HG02973 (cell line): ENCODE results near the gene ZNF276.
A peak's percentile ranks its signal among the peaks of the same experiment; 100 is the strongest.

ENCODE experiments used
- ATAC-seq: cut with Tn5 transposase; IDR thresholded peaks from one replicate; pipeline ENCODE4 v1.9.1; 2021; ENCODE audit warnings: moderate library complexity; ENCODE audit not compliant: unreplicated experiment

The ZNF276 gene

DNA sequence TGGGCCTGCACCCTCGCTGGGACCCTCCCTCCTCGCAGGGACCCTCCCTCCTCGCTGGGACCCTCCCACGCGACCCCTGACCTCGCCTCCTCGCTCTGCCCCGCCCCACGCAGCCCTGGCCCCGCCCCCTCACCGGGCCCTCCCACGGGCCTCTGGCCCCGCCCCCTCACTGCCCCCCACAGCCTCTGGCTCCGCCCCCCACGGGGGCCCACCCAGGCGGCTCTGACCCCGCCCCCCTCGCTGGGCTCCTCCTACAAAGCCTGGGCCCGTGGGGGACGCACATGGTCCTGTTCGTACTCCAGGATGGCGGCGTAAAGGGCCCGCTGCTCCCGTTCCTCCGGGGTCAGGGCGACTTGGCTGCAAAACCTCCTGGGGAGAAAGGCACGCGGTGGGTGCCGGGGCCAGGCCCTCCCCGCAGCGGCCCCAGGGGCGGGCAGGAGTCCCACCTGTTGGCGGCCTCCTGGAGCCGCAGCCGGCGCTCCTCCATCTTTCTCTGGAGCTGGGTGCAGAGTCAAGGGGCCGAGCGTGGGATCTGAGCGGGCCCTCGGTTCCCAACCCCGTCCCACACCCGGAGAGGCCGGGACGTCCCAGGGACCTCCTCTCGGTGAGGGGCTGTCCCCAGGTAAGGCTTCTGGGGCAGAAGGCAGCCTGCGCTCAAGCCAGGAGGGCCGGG, 9.6 kb upstream of the ZNF276 start:
- ATAC-seq, result peak; percentile 42

DNA sequence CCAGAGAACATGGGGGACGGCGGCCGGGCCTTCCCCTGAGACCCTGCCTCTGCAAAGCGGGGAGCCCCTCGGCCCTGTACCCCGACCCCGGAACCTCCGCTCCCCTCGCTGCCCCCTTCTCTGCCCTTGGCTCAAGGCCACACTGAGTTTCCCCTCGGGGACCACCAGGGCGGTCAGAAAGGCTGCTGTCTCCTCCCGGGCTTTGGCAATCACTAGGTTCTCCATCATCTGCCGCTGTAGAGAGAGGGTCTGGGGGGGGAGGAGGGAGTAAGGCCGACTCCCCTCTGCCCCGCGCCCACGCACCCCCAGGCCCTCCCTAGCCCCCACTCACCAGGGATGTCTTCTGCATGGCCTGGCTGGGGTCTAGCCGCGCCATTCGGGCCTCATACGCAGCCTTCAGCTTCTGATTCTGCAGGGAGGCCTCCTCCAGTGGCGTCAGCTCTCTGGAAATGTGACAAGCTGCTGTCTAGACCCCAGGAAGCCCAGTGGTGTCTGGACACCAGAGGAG, 9.0 kb upstream of the ZNF276 start:
- no peak for ATAC-seq

DNA sequence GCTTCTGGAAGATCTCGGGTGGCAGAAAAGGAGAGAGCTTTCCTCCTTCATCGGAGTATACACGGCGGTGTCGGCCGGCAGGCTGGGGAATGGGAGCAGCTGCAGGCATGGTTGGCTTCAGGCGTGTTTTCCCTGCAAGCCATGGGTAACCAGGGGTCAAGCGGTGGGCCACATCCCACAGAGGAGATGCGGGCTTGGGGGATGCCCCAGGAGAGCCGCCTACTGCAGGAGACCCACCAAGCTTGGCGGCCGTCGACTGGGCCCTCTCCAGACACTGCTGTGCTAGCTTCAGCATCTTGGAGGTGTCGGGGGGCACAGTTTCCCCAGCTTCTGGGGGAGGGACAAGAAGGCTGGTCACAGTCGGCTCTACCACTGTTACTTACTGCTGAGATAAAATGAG, 4.8 kb upstream of the ZNF276 start:
- ATAC-seq, result no peak

DNA sequence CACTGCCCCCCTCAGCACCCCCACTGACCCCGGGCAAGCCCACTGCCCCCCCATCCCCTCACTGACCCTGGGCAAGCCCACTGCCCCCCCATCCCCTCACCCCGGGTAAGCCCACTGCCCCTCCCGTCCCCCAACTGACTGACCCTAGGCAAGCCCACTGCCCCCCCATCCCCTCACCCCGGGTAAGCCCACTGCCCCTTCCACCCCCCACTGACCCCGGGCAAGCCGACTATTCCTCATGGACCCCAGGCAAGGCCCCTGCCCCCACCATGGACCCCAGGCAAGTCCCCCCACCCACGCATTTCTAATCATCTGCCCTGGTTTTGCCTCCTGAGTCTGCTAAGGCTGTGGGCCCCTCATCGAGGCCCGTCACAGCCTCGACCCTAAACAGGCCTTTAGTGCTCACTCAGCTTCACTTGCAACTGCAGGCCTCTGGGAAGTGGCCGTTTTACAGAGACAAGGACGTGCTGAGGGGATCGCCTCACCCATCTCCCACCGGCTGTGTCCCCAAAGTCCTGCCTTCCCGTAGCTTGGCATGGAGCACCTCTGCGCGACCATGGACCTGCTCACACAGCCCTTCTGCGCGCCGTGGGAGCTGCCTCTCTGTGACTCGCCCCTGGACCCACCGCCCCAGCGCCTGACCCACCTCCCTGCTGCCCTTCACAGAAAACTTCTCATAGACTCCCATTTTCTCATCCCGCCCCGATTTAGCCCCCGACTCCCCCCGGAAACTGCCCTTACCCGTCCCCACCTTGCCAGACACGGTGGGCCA, 4.2 kb upstream of the ZNF276 start:
- ATAC-seq, result no peak

DNA sequence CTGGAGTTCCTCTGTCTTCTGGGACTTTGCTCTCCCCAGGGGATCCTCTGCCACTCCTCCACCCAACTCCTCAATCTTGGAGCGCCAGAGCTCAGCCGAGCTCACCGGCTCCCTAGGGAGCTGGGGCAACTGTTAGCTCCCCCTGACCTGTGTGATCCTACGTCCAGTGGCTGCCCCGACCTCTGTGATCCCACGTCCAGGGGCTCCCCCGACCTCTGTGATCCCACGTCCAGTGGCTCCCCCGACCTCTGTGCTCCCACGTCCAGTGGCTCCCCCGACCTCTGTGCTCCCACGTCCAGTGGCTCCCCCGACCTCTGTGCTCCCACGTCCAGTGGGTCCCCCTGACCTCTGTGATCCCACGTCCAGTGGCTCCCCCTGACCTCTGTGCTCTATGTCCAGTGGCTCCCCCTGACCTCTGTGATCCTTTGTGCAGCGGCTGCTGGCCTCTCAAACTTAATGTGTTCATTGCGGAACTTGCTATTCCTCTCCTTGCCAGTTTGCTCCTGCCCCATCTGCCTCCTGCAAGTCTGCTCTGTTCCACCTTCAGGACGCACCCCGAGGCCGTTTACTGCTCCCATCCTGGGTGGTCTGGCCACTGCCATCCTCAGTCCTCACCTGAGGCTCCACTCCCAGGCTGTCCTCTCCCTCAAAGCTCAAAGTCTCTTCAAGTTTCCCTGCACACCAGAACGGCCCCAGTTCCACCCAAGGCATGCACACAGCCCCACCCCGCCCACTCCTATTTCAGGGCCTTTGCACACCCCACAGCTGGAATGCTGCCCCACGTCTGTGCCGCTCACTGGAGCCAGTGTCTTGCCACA, 3.4 kb upstream of the ZNF276 start:
- no peak for ATAC-seq

DNA sequence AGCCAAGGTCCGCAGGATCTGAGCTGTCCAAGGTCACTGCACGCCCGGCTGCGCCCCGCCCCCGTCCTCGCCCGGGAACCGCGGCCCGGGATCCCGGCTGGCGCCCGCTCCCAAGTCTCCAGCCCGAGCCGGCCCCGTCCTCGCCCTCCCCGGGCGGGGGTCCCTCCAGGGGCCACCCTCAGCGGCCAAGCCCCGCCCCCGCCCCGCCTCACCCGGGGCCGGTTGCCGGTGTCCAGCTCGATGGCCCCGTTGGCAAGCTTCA, 855 bp upstream of the ZNF276 start:
- peak; percentile 23 for ATAC-seq

DNA sequence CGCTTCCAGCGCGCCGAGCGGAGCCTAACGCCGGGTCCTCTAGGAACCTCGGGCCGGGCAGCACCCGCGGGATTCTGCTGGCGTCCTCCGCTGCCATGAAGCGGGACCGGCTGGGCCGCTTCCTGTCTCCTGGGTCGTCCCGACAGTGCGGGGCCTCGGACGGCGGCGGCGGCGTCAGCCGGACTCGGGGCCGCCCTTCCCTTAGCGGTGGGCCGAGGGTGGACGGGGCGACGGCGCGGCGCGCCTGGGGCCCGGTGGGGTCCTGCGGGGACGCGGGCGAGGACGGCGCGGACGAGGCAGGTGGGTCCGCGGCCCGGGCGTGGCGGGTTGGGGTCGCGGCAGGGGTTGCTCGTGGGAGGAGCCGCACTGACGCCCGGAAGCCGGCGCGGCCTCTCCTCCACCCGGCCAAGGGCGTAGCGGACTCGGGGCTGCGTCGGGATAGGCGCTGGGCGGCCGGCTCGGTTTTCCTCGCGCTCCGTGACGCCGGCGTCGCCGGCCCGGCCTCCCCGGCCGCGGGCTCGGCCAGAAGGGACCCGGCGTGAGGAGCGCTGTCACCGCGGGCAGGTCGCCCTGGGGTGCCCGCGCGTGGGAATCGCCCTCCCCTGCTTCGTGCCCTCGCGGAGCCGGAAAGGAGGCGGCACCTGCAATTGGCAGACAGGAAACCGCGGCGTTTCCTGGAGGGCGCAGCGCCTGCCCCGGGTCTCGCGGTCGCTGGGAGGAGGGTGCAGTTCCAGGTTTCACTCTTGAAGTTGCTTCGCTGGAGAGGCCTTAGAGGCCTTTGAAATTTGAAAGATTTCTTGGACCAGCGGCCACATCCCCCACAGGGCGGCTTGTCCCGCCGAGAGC, 432 bp downstream of the ZNF276 start:
- peak; percentile 24 for ATAC-seq

DNA sequence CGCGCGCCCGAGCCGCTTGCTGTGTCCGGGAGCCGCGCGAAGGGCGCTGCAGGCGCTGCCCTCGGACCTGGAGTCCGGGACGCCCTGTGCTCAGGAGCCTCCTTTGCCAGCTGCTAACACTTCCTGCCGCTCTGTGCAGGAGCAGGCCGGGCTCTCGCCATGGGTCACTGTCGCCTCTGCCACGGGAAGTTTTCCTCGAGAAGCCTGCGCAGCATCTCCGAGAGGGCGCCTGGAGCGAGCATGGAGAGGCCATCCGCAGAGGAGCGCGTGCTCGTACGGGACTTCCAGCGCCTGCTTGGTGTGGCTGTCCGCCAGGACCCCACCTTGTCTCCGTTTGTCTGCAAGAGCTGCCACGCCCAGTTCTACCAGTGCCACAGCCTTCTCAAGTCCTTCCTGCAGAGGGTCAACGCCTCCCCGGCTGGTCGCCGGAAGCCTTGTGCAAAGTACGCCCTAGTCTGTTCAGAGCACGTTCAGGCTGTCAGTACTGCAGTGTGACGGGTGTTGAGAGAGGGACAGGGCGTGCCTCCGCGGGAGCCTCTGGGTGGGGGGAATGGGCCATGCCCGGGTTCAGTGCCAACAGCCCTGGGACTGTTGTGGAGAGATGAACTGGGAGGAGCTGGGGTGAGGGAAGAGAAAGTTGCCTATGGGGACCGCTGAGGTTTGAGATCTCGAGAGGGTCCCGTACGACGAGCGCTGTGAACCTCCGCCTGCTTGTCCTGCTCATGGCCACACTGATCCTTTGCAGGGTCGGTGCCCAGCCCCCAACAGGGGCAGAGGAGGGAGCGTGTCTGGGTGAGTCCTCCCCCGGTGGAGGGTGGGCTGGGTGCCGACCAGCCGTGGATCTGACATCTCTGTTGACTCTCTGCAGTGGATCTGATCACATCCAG, 1.3 kb downstream of the ZNF276 start:
- peak; percentile 15 for ATAC-seq

DNA sequence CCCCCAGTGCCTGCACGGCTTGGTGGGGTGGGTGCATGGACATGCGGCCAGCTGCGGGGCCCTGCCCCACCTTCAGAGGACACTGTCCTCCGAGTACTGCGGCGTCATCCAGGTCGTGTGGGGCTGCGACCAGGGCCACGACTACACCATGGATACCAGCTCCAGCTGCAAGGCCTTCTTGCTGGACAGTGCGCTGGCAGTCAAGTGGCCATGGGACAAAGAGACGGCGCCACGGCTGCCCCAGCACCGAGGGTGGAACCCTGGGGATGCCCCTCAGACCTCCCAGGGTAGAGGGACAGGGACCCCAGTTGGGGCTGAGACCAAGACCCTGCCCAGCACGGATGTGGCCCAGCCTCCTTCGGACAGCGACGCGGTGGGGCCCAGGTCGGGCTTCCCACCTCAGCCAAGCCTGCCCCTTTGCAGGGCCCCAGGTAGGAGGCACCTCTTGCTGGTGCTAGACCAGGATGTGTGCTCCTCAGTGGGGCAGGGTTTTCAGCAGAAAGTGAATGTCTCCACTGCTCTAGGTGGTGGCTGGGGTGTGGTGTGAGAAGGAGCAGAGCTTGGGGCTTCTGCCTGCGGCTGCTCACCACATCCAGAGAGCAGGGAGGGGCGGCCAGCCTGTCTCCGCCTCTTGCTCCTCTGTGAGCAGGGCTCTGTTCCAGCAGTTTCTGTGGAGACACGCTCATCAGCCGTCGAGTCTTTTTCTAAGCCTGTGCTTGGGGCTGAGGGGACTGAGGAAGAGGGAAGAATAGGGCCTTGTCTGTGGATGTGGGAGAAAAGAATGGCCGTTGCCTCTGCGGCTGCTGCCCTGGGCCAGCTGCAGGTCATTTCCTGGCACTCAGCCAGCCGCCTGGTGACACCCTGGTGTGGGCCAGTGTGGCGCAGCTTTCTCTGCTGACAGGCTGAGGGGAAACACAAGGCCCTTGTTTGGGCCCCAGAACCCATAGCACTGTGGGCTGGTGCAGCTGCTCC, 2.2 kb downstream of the ZNF276 start:
- ATAC-seq, result no peak

DNA sequence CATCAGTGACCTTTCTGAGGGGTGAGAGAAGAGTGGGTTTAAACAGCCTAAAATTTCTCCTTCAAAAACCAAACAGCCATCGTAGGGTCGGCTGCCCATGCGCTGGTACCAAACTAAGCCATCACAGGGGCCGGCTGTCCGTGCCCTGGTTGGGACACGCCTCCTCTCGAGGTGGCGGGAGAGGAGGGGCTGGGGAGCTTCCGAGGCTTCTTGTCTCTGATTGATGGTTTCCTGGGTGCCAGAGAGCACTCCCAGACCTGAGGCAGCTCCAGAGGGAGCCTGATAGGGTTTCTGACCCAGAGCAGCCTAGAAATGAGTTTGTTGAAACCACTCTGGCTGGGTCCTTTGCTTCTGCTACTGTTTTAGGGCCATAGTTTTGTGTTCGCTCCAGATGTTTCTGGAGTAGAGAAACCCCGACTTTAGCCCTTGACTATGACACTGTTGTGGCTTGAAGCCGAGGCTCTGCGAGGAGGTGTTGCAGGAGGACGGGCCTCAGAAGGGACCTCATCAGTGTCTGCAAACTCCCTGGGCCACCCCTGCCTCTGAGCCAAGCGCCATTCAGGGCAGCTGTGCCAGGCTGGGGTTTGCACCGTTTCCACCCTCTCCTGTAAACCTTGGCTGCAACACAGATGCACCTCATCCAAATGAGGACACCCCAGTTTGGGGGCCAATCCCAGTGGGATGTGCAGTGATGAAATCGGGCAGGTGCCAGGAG, 6.2 kb downstream of the ZNF276 start:
- no peak for ATAC-seq

DNA sequence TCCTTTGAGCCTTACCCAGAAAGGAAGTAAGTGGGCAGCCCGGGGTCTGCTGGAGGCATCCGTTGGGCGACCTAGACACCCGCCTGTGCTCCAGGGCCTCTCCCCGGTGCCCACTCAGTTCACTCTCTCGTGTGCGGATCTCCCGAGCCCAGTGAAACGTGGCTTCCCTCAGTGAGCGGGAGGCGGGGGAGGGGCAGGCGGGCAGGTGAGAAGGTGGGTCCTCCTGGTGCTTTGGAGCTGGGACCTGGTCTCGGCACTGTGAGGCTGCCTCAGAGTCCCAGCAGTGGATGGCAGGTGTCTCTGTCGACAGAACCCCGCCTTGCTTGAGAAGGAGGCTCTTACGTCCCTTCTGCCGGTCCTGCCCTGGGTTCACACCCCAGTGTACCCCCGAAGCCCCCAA, 8.0 kb downstream of the ZNF276 start:
- ATAC-seq, result no peak

DNA sequence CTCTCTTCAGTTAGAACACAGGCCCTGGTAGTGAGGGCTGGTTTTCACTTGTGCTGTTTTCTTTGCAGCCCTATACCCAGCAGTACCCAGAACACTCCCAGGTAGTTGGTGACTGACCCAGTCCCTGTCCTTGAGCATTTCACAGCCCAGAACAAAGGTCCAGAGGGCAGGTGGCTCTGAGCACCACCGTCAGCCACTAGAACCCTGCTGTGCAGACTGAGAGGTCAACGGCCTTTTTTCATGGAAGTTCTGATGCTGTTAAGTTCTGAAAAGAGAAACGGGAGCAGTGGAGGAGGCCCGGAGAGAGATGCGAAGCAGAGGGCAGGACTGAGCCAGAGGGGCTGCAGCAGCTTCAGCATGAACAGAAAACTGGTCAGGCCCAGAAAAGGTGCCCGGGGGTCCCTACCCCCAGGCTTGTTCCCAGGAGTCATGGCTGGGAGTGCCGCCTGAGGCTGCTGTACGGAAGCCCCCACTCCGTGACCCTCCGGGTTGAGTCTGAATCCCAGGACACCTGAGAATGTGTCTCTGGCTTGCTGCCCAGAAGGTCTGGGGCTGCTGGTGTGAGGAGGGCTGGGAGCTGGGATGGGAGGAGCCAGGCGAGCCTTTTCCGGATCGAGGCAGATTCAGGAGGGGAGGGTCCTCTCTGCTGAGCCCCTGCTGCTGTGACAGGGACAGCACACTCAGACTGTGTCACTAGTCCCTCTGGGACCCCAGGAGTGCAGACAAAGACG, 8.7 kb downstream of the ZNF276 start:
- no peak for ATAC-seq

DNA sequence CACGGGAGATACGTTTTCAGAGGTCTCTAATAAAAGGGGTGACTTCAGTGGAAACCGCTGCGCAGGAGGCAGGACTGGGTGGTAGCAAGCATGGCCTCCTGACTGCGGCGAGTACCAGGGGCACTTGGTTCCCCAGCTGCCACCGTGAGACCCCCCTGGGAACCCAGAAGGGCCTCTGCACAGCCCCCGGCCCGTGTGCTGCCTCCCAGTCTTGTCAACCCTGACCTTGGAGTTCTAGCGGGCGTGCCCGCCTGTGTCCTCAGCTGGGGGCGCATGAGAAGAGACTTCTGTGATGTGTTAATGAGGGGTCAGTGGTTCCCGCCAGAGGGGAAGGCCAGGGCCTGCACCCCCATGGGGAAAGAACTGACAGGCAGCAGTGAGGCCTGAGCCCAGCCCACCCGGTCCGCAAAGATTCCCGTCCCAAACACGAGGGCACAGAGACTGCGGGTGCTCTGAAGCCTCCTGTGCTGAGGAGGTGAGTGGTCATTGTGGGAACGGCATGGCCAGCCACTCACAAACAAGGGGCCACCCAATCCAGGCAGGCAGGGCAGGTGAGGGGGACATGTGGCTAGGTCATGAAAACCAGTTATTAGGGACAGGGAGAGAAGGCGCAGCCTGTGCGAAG, 9.4 kb downstream of the ZNF276 start:
- ATAC-seq, result no peak

DNA sequence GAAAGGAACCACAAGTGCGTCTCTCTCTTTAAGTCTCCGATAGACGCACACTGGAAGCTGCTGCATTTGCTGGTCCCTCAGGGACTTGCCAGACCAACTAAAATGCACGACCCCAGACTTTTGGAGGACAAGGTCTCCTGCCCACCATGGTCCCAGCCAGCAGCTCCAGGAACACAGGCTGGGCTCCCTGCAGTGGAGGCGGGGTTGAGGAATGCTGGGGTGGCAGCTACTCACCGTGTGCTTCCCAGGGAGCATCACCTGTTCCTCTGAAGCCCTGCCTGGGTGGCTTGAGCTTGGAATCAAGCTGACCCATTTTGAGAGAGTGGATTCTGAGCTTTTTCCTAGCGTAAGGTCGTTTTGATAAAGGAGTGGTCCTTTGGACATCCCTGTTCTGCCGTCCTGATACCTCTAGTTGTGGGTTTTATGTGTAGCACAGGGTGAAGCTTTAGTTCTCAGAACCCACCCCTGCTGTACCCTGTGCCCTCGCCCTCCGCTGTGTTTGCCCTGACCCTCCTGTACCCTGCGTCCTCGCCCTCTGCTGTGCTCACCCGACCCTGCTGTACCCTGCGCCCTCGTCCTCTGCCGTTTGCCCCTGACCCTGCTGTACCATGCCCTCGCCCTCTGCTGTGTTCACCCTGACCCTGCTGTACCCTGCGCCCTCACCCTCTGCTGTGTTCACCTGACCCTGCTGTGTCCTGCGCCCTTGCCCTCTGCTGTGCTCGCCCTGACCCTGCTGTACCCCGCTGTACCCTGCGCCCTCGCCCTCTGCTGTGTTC, 11.0 kb downstream of the ZNF276 start:
- ATAC-seq, result no peak

DNA sequence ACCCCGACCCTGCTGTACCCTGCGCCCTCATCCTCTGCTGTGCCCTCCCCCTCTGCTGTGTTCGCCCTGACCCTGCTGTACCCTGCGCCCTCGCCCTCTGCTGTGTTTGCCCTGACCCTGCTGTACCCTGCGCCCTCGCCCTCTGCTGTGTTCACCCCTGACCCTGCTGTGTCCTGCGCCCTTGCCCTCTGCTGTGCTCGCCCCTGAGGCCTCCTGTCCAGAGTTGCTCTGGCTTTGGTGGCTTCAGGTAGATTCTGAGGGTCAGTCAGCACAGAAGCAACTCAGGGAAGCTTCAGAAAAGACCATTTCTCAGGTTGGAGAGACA, 11.5 kb downstream of the ZNF276 start:
- no peak for ATAC-seq

DNA sequence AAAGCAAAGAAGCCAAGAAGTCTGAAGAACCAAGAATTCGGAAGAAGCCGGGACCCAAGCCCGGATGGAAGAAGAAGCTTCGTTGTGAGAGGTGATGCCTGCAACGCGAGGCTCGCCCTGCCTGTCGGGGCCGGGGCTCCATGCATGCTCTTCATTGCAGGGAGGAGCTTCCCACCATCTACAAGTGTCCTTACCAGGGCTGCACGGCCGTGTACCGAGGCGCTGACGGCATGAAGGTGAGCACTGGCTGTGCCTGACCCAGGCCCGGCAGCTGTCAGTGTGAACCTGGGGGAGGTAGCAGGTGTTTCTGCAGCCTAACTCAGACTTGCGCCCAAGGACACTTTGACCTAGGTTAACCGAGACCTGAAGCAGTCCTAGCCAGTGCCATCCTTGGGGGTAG, 12.0 kb downstream of the ZNF276 start:
- ATAC-seq, result no peak
